GM23338 (cell line): ENCODE results near the gene SFMBT2. TPM values are rescaled to one million over a fixed set of nuclear protein-coding genes. Genes with fewer than 3 reads are reported as not detected.

ENCODE experiments used
- ATAC-seq: fragments of 200-7000 bp; cut with Tn5 transposase; 3 replicates; pipeline ENCODE4 v1.9.1; 2020
- DNase-seq: peaks from one replicate; pipeline ENCODE4 v3.0.0-alpha.2; 2015; ENCODE audit warnings: low spot score
- H2AFZ ChIP-seq: fragments of 200-600 bp; sonication (generic); 2 replicates; pipeline ENCODE4 v1.8.0; 2016; ENCODE audit warnings: antibody characterized with exemption, mild to moderate bottlenecking, moderate library complexity
- H3F3A ChIP-seq: fragments of 200-600 bp; sonication (generic); replicated peaks from 2 replicates; pipeline ENCODE4 v1.8.0; 2017; ENCODE audit warnings: antibody characterized with exemption, mixed run types, low read depth
- H3K27ac ChIP-seq: fragments of 200-600 bp; sonication (generic); 2 replicates; pipeline ENCODE4 v1.6.1; 2016; ENCODE audit warnings: low read depth
- H3K27me3 ChIP-seq: fragments of 200-600 bp; sonication (generic); 2 replicates; pipeline ENCODE4 v1.8.0; 2016; ENCODE audit warnings: mild to moderate bottlenecking, mixed run types, moderate library complexity; ENCODE audit not compliant: insufficient read depth
- H3K36me3 ChIP-seq: fragments of 200-600 bp; sonication (generic); 2 replicates; pipeline ENCODE4 v1.8.0; 2016; ENCODE audit warnings: mild to moderate bottlenecking; ENCODE audit not compliant: insufficient read depth
- H3K4me1 ChIP-seq: fragments of 200-600 bp; sonication (generic); 2 replicates; pipeline ENCODE4 v1.8.0; 2016; ENCODE audit warnings: mild to moderate bottlenecking, moderate library complexity; ENCODE audit not compliant: insufficient read depth
- H3K4me2 ChIP-seq: fragments of 200-600 bp; sonication (generic); 2 replicates; pipeline ENCODE4 v1.7.1; 2017; ENCODE audit warnings: mixed run types
- H3K4me3 ChIP-seq: fragments of 200-600 bp; sonication (generic); 2 replicates; pipeline ENCODE4 v1.6.1; 2016; ENCODE audit warnings: mixed run types
- H3K79me2 ChIP-seq: fragments of 200-600 bp; sonication (generic); replicated peaks from 2 replicates; pipeline ENCODE4 v1.8.0; 2017; ENCODE audit warnings: mild to moderate bottlenecking; ENCODE audit not compliant: insufficient read depth
- H3K9me2 ChIP-seq: fragments of 200-600 bp; sonication (generic); 2 replicates; pipeline ENCODE4 v1.8.0; 2017; ENCODE audit not compliant: insufficient read depth
- H4K20me1 ChIP-seq: fragments of 200-600 bp; sonication (generic); replicated peaks from 2 replicates; pipeline ENCODE4 v1.8.0; 2017; ENCODE audit warnings: mild to moderate bottlenecking; ENCODE audit not compliant: insufficient read depth
- H3K27ac Mint-ChIP-seq: 2 replicates; pipeline ENCODE4 v1.8.0; 2020; ENCODE audit warnings: inconsistent platforms, mild to moderate bottlenecking, moderate library complexity, mixed read lengths
- H3K27me3 Mint-ChIP-seq: 3 replicates; pipeline ENCODE4 v1.8.0; 2022; ENCODE audit warnings: low read depth, mild to moderate bottlenecking, moderate library complexity, mixed read lengths, inconsistent platforms; ENCODE audit not compliant: insufficient read depth, poor library complexity
- H3K36me3 Mint-ChIP-seq: 3 replicates; pipeline ENCODE4 v1.8.0; 2021; ENCODE audit warnings: low read depth, mild to moderate bottlenecking, inconsistent platforms, moderate library complexity, mixed read lengths
- H3K4me1 Mint-ChIP-seq: 3 replicates; pipeline ENCODE4 v1.8.0; 2020; ENCODE audit warnings: mild to moderate bottlenecking, inconsistent platforms, mixed read lengths
- H3K4me3 Mint-ChIP-seq: 3 replicates; pipeline ENCODE4 v1.8.0; 2021; ENCODE audit warnings: moderate library complexity, mild to moderate bottlenecking, inconsistent platforms, mixed read lengths
- H3K9me3 Mint-ChIP-seq: 3 replicates; pipeline ENCODE4 v1.8.0; 2020; ENCODE audit warnings: moderate library complexity, mild to moderate bottlenecking, inconsistent platforms, mixed read lengths
- CREB1 ChIP-seq: fragments of 250-450 bp; sonication (Bioruptor Pico); IDR thresholded peaks from 2 replicates; pipeline ENCODE4 v1.5.0; 2020; ENCODE audit warnings: low read depth, mild to moderate bottlenecking, moderate library complexity
- CTCF ChIP-seq, 2 experiments: fragments of 200-600 bp in 1 of 2; sonication (generic) in 1 of 2; conservative IDR thresholded peaks; 2 replicates each; pipeline versions ENCODE4 v1.5.1 to v1.6.1; 2016 to 2017; ENCODE audit warnings: antibody characterized with exemption in 2 of 2, low read depth in 2 of 2, mild to moderate bottlenecking in 2 of 2, moderate library complexity in 1 of 2
- ETS1 ChIP-seq: IDR thresholded peaks from 2 replicates; pipeline ENCODE4 v1.6.1; 2016; ENCODE audit warnings: antibody characterized with exemption
- EZH2 ChIP-seq: fragments of 200-600 bp; sonication (generic); IDR thresholded peaks from one replicate; pipeline ENCODE4 v1.8.0; 2017; ENCODE audit warnings: antibody characterized with exemption, mild to moderate bottlenecking, low read depth; ENCODE audit not compliant: unreplicated experiment
- EZH2phosphoT487 ChIP-seq: fragments of 200-600 bp; sonication (generic); IDR thresholded peaks from one replicate; pipeline ENCODE4 v1.8.1; 2018; ENCODE audit warnings: antibody characterized with exemption; ENCODE audit not compliant: unreplicated experiment
- JUNB ChIP-seq: IDR thresholded peaks from one replicate; pipeline ENCODE4 v1.6.1; 2016; ENCODE audit warnings: antibody characterized with exemption; ENCODE audit not compliant: unreplicated experiment
- NANOG ChIP-seq: IDR thresholded peaks from 2 replicates; pipeline ENCODE4 v1.6.1; 2016; ENCODE audit warnings: antibody characterized with exemption, borderline replicate concordance
- POLR2AphosphoS5 ChIP-seq: IDR thresholded peaks from 2 replicates; pipeline ENCODE4 v1.6.1; 2016; ENCODE audit warnings: antibody characterized with exemption, low read depth
- REST ChIP-seq: IDR thresholded peaks from one replicate; pipeline ENCODE4 v1.6.1; 2018; ENCODE audit warnings: antibody characterized with exemption; ENCODE audit not compliant: unreplicated experiment
- STAT1 ChIP-seq: IDR thresholded peaks from one replicate; pipeline ENCODE4 v1.6.1; 2016; ENCODE audit warnings: antibody characterized with exemption; ENCODE audit not compliant: unreplicated experiment
- ZNF114 ChIP-seq: fragments of 250-450 bp; sonication (Bioruptor Pico); IDR thresholded peaks from 2 replicates; pipeline ENCODE4 v1.5.0; 2020; ENCODE audit warnings: mild to moderate bottlenecking, moderate library complexity
- ZNF331 ChIP-seq: fragments of 250-450 bp; sonication (Bioruptor Pico); IDR thresholded peaks from 2 replicates; pipeline ENCODE4 v1.5.0; 2020; ENCODE audit warnings: low read depth, mild to moderate bottlenecking, moderate library complexity
- ZNF462 ChIP-seq: fragments of 250-450 bp; sonication (Bioruptor Pico); IDR thresholded peaks from 2 replicates; pipeline ENCODE4 v1.5.0; 2020; ENCODE audit warnings: mild to moderate bottlenecking, moderate library complexity
- polyA plus RNA-seq: library from polyadenylated mRNA; unstranded; fragments of >200 nt; fragmentation: Nextera tagmentation; extraction: Ambion mirVana; gene quantifications from 2 replicates; pipeline ENCODE4 v1.2.1, GENCODE V29; 2016
- total RNA-seq: library from RNA; depleted of rRNA; stranded (reverse); fragments of >200 nt; shearing (Covaris generic); gene quantifications from 2 replicates; pipeline ENCODE4 v1.2.3, GENCODE V29; 2014

Gene SFMBT2
- total and polyA plus RNA-seq, 2 experiments from 2014 or later = 2.7 to 6.7 TPM

- ATAC-seq (no peak), DNase-seq (no peak)
- no peaks in the 10 kb centered on the region for H3K36me3 Mint-ChIP-seq
- Histone ChIP-seq H3K4me1 (peaks cover 15% of the 10 kb centered on the region), H3K27me3 (no peaks in the 10 kb centered on the region), H3F3A (no peaks in the 10 kb centered on the region), H2AFZ (no peak overlapping the region), H3K36me3 (no peaks in the 10 kb centered on the region), H3K27ac (no peak overlapping the region), H3K4me2 (no peak overlapping the region), H3K4me3 (no peak overlapping the region), H4K20me1 (0 out of 2 replicates have a peak, but pooled peaks cover 4% of the 10 kb centered on the region), H3K9me2 (no peaks in the 10 kb centered on the region), H3K79me2 (no peaks in the 10 kb centered on the region)
- TF ChIP-seq REST (no peak), CTCF (conservative IDR thresholded peaks at IDR 0.05; ENCODE audit: low read depth in 2 of 2) (no peak), ZNF114 (CRISPR knock-in tag) (no peak), NANOG (no peak), POLR2AphosphoS5 (no peak), ETS1 (no peak), ZNF331 (CRISPR knock-in tag) (no peak), ZNF462 (CRISPR knock-in tag) (no peak), CREB1 (no peak), EZH2phosphoT487 (no peak), EZH2 (no peak), JUNB (no peak), STAT1 (no peak)
- H3K9me3 Mint-ChIP-seq = no peaks in the 10 kb centered on the region
- no peak overlapping the region for H3K27ac Mint-ChIP-seq
- no peak overlapping the region for H3K4me3 Mint-ChIP-seq
- H3K4me1 Mint-ChIP-seq = peaks cover 20% of the 10 kb centered on the region
- H3K27me3 Mint-ChIP-seq = peaks cover 2% of the 10 kb centered on the region
Measured at GRCh38 chr10:7302392-7302906, 108.4 kb downstream of the SFMBT2 start.
